ENCODE data around the gene SERPINA5.

- TF ChIP-seq EZH2 (IDR thresholded peaks at IDR 0.05; ENCODE audit: borderline replicate concordance, insufficient read depth, low read depth, low read length, poor library complexity, severe bottlenecking) (no peak), CTCF (IDR thresholded peaks at IDR 0.05) (no peak)
These were observed 47.4 kb downstream of the SERPINA5 start for GRCh38 chr14:94628578-94628977.
